GM19324 (cell line): ENCODE measurements around the gene COA1.
"Not testable (repeated sequence)": the region's sequence is repeated elsewhere in the genome, so short reads cannot be mapped to it uniquely, and the experiment has no call there.

ENCODE experiments used
- ATAC-seq: cut with Tn5 transposase; IDR thresholded peaks from one replicate; pipeline ENCODE4 v1.9.1; 2021; ENCODE audit warnings: mild to moderate bottlenecking, moderate library complexity; ENCODE audit not compliant: unreplicated experiment, low FRiP score

The COA1 gene

DNA sequence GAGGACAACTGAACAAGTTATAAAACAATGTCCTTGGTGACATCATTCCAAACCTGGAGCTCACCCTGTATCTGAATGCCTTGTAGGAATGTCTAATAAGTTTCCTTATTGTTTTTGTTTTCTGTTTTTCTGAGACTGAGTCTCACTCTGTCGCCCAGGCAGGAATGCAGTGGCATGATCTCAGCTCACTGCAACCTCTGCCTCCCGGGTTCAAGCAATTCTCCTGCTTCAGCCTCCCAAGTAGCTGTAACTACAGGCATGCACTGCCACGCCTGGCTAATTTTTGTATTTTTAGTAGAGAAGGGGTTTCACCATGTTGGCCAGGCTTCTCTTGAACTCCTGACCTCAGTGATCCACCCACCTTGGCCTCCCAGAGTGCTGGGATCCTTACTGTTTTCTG is 2.2 kb upstream of the COA1 start:
- not testable (repeated sequence) for ATAC-seq

DNA sequence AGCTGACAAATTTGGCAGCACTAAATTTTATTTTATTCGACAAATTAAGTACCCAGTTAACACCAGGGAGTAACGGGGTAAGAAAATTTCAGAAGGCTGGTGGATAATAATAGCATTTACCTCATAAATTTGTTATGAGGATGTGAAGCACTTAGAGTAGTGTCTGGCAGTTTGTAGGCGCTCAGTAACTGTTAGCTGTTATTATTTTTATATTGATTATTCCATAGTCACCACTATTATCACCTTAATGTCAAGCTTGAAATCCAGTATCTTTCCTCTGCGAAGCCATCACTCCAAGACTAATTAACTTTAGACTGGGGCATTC is 563 bp upstream of the COA1 start:
- no peak for ATAC-seq

DNA sequence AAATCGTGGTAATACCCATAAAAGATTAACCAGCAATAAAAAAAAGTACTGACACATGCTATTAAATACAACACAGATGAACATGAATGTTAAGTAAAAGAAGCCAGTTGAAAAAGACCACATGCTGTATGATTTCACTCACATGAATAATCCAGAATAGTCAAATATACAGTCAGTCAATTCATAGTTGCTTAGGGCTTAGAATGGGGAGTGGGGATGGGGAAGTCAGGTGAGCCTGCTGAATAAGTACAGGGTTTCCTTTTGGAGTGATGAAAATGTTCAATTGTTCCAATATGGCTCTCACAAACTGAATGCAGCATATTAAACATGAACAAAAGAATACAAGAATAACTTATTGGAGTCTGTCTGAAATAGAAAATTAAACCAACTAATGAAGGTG is 1.8 kb downstream of the COA1 start:
- ATAC-seq: no peak

DNA sequence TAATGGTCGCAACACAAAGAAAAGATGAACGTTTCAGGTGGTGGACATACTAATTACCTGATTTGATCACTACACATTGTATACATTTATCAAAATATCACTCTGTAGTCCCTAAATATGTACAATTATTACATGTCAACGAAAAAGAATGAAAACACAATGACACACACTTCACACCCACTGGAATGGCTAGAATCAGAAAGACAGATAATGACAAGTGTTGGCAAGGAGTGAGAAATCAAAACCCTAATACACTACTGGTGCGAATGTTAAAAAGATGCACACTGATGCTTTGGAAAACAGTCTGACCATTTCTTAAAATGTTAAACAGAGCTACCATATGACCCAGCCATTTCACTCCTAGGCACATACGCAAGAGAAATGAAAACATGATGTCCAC is 2.3 kb downstream of the COA1 start:
- ATAC-seq: no peak

DNA sequence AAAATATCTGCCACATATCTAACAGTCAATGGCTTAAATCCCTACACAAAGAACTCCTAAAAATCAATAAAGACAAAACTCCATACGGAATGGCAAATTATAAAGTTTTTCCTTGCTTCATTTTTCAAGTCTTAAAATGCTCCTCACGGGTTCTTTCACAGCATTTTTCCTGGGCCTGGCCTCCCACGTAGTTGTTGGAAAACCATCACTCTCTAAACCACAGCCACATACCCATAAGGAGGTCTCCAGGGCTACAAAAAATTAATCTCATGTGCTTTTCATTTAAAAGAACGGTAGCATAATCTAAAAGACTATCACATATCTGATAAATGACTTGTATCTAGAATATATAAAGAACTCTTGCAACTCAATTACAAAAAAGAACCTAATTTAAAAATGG is 2.9 kb downstream of the COA1 start:
- ATAC-seq: no peak

DNA sequence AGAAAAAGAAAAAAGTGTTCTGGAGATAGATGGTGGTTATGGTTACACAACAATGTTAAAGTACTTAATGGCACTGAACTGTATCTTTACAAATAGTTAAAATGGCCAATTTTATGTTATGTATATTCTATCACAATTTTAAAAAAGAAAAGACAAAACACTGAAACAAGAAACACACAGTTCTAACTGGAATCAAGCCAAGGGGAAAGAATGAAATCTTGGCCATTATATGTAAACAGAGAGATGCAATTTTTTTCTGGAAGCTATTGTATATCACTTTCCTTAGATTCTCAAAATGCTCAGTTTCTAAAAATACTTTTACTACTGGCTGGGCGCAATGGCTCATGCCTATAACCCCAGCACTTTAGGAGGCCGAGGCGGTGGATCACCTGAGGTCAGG is 4.1 kb downstream of the COA1 start:
- ATAC-seq: no peak

DNA sequence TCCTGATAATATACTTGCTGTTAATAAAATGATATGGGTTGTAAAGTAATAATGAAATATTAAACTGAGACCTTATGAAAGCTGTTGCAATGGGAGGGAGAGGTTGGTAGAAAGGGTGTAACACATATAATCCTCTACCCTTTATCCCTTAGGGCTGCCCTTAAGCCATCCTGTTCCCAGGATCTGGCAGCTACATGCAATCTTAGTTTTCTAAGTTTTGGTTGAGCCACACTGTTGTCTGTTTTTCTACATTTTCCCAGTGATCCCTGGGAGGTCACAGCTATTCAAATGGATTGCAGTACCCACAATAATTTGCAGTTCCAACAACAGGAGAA is 6.3 kb downstream of the COA1 start:
- no peak for ATAC-seq

DNA sequence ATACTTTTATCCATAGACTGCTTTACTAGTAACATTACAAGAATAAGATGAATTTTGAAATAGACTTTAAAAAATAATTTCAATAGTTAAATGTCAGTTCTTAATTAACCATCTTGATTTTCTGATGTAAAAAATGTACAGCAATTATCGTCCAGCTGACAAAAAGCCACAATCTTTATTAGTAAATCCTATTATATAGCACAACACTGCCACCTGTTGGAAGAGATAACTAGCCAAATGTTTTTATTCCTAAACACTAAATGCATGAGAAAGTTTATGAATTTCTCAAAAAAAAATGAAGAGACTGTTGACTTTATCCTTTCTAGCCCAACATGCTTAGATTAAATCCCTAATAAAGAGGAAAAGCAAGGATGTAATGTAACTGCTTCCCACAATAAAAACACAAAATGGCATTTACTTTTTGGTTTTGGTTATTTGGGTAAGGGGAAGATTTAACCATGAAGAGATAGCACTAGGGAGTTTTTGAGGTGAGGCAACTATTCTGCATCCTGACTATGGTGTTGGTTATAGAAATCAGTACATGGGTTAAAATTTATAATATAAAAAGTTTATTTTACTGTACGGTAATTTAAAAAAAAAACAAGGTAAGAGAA is 8.0 kb downstream of the COA1 start:
- ATAC-seq: no peak

DNA sequence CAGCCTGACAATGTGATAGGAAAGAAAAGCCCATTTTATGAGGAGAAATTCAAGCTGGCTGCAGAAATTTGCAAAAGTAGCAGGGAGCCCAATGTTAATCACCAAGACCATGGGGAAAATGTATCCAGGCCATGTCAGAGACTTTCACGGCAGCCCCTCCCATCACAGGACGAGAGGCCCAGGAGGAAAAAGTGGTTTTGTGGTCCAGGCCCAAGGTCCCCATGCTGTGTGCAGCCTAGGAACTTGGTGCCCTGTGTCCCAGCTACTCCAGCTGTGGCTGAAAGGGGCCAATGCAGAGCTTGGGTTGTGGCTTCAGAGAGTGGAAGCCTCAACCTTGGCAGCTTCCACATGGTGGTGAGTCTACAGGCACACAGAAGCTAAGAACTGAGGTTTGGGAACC is 12.7 kb downstream of the COA1 start:
- no peak for ATAC-seq

DNA sequence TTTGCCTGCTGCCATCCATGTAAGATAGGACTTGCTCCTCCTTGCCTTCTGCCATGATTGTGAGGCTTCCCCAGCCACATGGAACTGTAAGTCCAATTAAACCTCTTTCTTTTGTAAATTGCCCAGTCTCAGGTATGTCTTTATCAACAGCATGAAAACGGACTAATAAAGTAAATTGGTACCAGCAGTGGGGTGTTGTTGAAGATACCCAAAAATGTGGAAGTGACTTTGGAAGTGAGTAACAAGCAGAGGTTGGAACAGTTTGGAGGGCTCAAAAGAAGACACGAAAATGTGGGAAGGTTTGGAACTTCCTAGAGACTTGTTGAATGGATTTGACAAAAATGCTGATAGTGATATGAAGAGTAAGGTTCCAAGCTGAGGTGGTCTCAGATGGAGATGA is 13.4 kb downstream of the COA1 start:
- ATAC-seq: not testable (repeated sequence)

DNA sequence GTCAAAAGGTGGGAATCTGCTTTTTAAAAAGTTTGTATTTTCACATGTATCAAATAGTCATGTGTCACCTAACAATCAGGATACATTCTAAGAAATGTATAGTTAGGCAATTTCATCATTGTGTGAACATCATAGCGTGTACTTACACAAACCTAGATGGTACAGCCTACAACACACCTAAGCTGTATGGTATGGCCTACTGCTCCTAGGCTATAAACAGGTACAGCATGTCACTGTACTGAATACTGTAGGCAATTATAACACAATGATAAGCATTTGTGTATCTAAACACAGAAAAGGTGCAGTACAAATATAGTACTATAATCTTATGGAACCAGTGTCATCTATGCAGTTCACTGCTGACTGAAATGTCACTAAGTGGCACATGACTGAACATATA is 17.8 kb downstream of the COA1 start:
- no peak for ATAC-seq

DNA sequence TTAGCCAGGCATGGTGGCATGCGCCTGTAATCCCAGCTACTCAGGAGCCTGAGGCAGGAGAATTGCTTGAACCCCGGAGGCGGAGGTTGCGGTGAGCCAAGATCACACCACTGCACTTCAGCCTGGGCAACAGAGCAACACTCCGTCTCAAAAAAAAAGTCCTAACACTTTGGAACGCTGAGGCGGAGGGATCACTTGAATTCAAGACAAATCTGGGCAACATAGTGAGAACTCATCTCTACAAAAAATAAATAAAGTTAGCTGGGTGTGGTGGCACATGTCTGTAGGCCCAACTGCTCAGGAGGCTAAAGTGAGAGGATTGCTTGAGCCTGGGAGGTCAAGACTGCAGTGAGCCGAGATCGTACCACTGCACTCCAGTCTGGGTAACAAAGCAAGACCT is 21.3 kb downstream of the COA1 start:
- not testable (repeated sequence) for ATAC-seq

DNA sequence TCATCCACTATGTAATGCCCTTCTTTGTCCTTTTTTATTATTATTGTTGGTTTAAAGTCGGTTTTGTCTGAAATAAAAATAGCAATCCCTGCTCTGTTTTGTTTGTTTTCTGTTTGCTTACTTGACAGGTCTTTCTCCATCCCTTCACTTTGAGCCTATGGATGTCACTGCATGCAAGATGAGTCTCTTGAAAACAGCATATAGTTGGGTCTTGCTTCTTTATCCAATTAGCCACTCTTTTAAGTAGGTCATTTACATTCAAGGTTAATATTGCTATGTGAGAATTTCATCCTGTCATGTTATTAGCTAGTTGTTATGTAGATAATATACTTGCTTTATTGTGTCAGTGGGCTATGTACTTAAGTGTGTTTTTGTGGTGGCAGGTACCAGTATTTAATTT is 25.8 kb downstream of the COA1 start:
- no peak for ATAC-seq

DNA sequence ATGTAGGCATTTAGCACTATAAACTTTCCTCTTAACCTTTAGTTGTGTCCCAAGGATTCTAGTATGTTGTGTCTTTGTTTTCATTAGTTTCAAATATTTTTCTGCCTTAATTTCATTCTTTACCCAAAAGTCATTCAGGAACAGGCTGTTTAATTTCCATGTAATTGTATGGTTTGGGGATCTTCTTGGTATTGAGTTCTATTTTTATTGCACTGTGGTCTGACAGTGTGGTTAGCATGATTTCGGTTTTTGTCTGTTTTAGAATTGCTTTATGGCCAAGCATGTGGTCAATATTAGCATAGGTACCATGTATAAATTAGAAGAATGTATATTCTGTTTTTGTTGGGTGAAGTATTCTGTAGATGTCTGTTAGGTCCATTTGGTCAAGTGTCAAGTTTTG is 26.3 kb downstream of the COA1 start:
- ATAC-seq: no peak

DNA sequence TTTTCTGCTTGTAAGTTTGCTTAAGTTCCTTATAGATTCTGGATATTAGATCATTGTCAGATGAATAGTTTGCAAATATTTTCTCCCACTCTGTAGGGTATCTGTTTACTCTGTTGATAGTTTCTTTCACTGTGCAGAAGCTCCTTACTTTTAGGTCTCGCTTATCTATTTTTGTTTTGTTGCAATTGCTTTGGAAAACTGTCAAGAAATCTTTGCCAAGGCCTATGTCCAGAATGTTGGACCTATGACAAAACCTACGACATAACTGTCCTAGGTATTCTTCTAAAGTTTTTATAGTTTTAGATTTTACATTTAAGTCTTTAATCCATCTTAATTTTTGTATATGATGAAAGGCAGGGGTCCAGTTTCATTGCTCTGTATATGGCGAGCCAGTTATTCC is 27.4 kb downstream of the COA1 start:
- no peak for ATAC-seq

DNA sequence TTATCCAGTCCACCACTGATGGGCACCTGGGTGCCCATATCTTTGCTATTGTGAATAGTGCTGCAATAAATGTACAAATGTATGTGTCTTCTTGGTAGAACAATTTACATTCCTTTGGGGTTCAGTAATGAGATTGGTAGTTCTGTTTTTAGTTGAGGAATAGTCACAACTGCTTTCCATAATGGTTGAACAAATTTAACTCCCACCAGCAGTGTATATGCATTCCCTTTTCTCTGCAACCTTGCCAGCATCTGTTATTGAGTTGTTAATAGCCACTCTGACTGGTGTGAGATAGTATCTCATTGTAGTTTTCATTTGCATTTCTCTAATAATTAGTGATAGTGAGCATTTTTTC is 27.8 kb downstream of the COA1 start:
- ATAC-seq: no peak

DNA sequence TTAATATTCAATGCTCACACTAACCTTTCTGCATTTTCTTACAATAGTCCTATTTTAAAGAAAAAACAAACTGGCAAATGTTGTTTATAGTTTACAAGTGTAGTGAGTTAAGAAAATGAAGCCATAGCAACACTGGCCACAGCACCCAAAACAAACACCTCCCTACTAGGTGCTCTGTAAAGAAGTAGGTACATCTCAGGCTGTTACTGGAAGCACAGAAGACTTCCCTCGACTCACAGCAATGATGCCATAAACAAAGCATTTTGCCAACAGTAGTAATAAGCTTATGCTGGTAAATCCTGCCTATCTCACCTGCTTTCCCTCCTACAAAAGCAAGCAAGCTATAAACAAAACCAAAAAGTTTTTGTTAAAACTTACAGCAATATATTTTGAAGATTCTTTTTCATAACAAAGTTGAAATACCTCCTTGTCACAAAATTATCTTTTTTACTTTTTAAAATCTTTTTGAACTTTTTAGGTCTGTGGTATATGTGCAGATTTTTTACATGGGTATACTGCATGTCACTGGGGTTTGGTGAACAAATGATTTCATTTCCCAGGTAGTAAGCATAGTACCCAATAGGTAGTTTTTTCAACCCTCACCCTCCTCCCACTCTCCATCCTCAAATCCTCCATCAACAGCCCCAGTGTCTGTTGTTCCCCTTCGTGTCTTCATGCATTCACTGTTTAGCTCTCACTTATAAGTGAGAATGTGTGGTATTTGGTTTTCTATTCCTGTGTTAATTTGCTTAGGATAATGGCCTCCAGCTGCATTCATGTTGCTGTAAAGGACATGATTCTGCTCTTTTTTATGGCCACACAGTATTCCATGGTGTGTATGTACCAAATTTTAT is 28.4 kb downstream of the COA1 start:
- no peak for ATAC-seq

DNA sequence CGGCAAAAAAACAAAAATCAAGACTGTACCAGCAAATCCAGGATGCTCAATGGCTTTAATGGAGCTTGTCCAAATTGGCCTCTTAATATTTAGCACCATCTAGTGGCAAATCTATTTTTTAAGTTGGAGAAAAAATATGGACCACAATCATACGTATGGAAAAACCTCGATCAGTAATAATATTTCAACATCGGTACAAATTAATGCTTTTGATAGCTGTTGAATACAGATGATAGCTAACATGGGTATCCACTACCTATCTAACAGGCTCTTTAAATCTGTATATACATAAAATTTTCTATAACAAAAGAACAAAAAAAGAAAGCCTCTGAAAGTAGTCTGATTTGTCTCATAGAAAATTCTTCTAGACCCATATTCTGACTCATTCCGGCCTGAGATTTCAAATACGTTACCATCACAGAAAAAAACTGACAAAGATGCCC is 29.2 kb downstream of the COA1 start:
- no peak for ATAC-seq

DNA sequence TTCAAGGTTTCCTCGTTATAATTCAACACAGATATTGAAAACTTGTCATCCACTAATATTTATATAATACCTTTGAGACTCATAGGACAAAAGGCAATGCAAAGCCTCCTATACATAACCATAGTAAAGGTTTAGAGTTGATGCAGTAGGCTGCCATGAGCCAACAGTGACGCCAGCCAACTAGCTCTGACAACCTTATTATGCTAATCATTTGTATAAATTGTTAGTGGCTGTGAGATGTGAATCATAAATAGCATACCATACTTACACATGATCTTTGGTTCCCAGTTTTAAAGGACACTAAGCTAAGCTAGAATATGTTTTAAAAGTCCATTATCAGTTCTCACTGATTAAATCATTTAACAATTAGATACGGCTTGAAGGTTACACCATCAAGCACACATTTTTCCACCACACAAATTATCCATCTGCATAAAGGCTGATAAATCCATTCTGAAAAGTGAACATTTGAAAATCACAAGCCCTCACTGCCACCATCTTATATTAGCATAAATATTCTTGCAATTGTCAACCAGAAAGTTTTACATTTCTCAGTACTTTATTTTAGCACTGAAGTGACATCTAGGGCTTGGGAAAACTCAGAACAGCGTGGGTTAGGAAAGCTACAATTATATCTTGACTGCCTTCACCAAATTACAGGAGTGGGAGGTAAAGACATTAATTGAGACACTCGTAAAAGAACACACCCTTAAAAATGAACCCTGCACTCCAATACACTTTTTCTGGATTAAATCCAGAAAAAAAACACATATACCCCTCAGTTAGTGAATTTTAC is 30.7 kb downstream of the COA1 start:
- no peak for ATAC-seq

DNA sequence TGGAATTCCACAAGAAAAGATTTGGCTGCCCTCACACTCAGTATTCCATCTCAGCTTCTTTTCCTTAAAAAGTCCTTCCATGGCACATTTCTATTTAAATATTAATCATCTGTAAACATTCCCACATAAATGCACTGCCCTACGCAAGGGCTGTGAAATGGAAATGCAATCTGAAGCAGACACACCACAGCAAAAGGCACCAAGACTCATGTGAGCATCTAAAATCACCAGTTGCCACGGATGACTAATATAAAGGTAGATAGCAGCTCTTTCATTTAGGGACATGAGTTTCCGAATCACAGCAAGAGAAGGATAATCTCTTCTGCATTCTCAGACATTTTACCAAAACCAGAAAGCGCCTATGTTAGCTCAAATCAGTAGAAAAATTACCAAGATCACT is 31.6 kb downstream of the COA1 start:
- no peak for ATAC-seq

DNA sequence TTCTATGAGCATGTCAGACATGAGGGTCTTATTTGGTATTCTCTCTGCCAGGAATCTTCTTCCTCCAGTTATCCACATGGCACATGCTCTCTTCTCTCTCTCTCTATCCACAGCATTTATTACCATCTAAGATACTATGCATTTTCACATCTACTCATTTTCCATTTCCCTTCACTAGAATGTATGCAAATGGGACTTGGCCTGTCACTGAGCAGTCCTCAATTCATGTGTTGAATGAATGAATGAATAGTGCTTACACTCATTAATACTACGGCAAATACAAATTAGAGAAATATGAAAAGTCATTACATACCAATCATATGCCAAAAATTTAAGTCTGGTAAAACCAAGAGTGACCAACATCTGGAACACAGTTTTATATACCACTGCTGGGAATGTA is 34.0 kb downstream of the COA1 start:
- no peak for ATAC-seq

DNA sequence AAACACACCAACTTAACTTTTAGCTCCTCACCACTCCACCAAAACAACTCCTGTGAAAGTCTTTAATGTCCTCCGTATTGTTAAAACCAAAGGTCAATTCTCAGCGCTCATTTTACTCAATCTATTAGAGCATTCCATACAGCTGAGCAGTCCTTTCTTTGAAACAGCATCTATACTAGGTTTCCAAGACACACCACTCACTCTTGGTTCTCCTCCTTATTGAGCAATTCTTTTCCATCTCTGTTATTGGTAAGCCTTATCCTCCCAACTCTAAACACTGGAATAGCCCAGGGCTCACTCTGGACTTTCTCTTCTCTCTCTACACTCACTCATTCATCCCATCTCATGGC is 34.9 kb downstream of the COA1 start:
- no peak for ATAC-seq
